Measurements from ENCODE around the gene OGFRL1.

Gene OGFRL1

DNA sequence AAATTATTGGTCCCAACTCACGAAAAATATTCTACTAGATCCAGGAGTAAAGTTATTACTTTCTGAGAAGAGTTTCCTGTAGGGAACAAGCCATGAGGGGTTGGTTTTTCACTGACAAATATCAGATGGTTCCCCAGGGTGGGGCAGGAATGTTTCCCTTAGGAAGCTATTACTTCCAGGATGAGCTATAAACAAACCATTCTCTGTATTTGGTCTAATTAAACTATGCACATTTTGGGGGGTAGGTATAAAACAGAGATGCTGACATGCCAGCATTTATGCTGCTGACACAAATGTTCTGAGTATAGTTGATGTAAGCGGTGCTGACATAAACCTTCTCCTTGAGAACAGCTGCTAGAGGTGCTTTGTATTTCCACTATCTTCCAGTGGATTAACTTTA, 54.2 kb downstream of the OGFRL1 start:
- TF ChIP-seq, protein P1, sequence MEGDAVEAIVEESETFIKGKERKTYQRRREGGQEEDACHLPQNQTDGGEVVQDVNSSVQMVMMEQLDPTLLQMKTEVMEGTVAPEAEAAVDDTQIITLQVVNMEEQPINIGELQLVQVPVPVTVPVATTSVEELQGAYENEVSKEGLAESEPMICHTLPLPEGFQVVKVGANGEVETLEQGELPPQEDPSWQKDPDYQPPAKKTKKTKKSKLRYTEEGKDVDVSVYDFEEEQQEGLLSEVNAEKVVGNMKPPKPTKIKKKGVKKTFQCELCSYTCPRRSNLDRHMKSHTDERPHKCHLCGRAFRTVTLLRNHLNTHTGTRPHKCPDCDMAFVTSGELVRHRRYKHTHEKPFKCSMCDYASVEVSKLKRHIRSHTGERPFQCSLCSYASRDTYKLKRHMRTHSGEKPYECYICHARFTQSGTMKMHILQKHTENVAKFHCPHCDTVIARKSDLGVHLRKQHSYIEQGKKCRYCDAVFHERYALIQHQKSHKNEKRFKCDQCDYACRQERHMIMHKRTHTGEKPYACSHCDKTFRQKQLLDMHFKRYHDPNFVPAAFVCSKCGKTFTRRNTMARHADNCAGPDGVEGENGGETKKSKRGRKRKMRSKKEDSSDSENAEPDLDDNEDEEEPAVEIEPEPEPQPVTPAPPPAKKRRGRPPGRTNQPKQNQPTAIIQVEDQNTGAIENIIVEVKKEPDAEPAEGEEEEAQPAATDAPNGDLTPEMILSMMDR (IDR thresholded peaks at IDR 0.05; ENCODE audit: insufficient read depth, low read length, missing control alignments) = no peak
- ChIA-PET POLR2A (interaction anchor here (1.3 kb wide), 1 partner anchor 55 kb away, joined by 5 read pairs; the partner anchor contains the start of gene OGFRL1), CTCF (interaction anchor here (0.6 to 4.4 kb wide), 2 partner anchors 10 to 152 kb away, joined by 3 to 38 read pairs; no protein-coding TSS in a partner anchor)
- no peak for DNase-seq (ENCODE audit: low read depth, low spot score)
- H3K4me3 ChIP-seq (ENCODE audit: low read depth, low read length) = no peak overlapping the region

DNA sequence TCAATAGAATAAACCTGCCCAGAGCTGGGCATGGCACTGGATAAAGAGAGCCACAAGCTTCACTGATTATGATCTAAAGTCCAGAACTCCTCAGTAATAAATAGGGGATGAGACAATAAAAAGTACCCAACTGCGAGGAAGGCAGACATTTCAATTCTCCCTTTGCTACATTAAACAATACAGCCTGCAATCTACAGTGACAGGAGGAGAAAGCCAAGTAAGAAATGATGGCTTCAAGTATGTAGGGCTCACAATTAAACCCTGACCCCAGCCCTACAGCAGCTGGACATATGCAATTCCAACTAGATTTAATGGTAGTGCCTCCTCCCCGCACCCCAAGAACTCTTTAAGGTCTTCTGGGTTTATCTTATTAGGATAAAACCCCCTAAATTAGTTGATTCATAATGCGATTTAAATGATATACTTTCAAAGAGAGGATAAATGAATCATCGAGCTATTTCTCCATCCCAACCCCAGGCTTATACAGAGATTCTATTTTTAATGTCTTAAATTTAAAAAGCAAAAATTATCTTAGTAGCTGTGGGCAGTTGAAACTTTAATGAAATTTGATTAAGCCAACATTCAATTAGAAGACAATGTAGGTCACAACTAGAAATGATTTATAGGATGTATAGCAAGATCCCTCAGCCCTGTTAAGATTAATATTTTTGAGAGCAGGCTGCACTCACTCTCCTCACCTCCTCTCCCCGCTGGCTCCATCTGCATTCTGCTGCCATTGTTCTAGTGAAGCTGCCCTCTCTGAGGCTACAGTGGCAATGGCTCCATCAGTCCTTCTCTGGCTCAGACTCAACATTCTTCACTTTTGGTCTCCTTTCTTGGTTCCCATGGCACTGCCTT, 57.1 kb downstream of the OGFRL1 start:
- TF ChIP-seq, protein P1 (IDR thresholded peaks at IDR 0.05; ENCODE audit: insufficient read depth, low read length, missing control alignments) = no peak
- H3K4me3 ChIP-seq (ENCODE audit: low read depth, low read length) = no peak overlapping the region
- no peak for DNase-seq (ENCODE audit: low read depth, low spot score)
- ChIA-PET POLR2A (no interaction called here), CTCF (interaction anchor here (1.0 to 4.4 kb wide), 4 partner anchors 20 to 159 kb away, joined by 3 to 38 read pairs (median 10); no protein-coding TSS in a partner anchor)

DNA sequence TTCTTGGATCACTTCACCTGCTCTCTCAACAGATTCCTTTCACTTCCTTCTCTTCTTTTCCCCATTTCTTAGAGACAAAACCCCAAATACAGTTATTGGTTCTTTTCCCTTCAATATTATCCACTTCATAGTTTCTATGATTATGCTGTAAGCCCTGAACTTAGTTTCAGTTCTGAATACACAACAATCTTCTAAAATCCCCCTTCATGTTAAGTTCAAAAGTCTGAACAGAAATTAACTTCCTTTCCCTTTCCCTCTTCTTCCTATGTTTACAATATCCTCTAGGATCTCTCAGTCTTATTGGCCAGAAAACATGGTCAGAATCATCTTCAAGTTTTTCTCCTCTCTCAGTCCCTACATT, 57.7 kb downstream of the OGFRL1 start:
- TF ChIP-seq, protein P1 (IDR thresholded peaks at IDR 0.05; ENCODE audit: insufficient read depth, low read length, missing control alignments) = no peak
- no peak for DNase-seq (ENCODE audit: low read depth, low spot score)
- H3K4me3 ChIP-seq (ENCODE audit: low read depth, low read length) = no peak overlapping the region
- ChIA-PET CTCF (interaction anchor here (1.7 kb wide), 1 partner anchor 156 kb away, joined by 14 read pairs; no protein-coding TSS in a partner anchor), POLR2A (no interaction called here)

DNA sequence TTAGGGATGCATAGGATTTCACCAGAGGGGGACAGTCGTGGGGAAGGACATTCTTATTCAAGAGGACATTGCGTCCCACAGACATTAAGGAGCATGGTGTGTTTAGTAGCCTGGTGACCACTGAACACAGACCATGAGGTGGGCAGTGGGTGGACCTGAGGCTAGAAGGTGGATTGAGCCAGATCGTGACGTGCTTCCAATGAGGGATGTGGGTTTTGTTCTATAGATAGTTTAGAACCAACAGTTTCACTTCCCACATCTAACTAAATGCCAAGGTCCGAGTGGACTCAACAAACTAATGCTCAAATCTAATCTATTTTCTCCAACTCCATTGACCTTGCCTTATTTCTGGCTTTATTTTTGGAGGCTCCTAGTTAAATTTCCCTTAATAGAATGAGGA, 58.5 kb downstream of the OGFRL1 start:
- POLR2A ChIA-PET = no interaction called here
- CTCF ChIA-PET = interaction anchor here (1.7 kb wide), 2 partner anchors 156 kb away, joined by 11 to 14 read pairs; no protein-coding TSS in a partner anchor
- TF ChIP-seq, protein P1 (IDR thresholded peaks at IDR 0.05; ENCODE audit: insufficient read depth, low read length, missing control alignments) = no peak
- no peak overlapping the region for H3K4me3 ChIP-seq (ENCODE audit: low read depth, low read length)
- DNase-seq (ENCODE audit: low read depth, low spot score) = no peak

DNA sequence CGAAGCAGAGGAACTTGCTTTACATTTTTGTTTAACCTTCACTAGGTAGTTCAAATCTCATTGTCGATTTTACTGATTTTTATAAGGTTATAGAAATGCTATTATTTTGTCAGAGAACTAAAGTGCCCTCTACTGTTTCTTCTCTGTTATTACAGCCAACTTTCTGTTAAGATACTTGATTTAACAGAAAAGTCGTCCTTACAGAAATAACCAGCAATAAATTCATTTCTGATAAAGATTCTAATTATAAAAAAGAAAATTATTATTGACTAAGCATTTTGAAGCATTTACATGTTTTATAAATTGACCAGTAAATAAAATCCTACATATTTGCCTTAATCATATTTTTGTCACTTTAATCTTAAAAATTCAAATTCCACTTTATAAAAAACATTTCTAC, 60.8 kb downstream of the OGFRL1 start:
- ChIA-PET CTCF (interaction anchor here (1.2 to 2.9 kb wide), 5 partner anchors 11 to 329 kb away, joined by 3 to 65 read pairs (median 10); no protein-coding TSS in a partner anchor), POLR2A (no interaction called here)
- TF ChIP-seq, protein P1 (IDR thresholded peaks at IDR 0.05; ENCODE audit: insufficient read depth, low read length, missing control alignments) = peak; percentile 35
- no peak for DNase-seq (ENCODE audit: low read depth, low spot score)
- H3K4me3 ChIP-seq (ENCODE audit: low read depth, low read length) = no peak overlapping the region

DNA sequence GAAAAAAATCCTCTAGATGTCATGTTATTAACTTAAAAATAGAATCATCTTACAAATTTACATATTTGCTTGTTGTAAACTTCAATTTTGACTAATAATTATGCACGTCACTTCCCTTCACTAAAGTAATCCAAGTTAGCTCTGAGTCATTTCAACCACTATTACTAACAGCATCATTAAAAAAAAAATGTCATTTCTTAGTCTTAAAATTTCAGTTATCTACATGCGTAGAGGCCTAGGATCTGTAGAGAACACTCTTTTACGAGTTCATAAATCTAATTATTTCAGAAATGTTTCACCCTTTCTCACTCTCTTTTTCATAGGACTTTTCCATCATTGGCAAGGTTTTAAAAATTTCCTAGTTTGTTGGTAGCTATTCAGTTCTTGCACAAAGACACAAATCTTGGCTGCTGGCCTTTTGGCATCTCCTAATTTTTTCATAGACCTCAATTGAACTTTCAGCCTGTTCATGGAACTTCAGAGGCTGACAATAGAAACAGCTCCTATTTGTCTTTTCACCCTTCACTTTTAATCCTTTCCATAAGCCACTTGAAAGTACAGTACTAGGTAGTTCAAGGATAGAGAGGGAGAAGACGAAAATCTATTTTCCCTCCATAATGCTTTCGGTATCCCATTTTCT, 61.5 kb downstream of the OGFRL1 start:
- TF ChIP-seq, protein P1 (IDR thresholded peaks at IDR 0.05; ENCODE audit: insufficient read depth, low read length, missing control alignments) = no peak
- DNase-seq (ENCODE audit: low read depth, low spot score) = no peak
- POLR2A ChIA-PET = interaction anchor here (0.6 kb wide), 1 partner anchor 132 kb away, joined by 3 read pairs; no protein-coding TSS in a partner anchor
- CTCF ChIA-PET = interaction anchor here (0.6 to 2.9 kb wide), 16 partner anchors 10 to 329 kb away, joined by 3 to 65 read pairs (median 3); no protein-coding TSS in a partner anchor
- no peak overlapping the region for H3K4me3 ChIP-seq (ENCODE audit: low read depth, low read length)

Data from AG04449 (cell line).